SKM-1 (cell line): ENCODE measurements around the gene TTLL1.
"Not testable (repeated sequence)": the region's sequence is repeated elsewhere in the genome, so short reads cannot be mapped to it uniquely, and the experiment has no call there.

Experiments
- DNase-seq: peaks from one replicate; lab custom pipeline; 2025; ENCODE audit not compliant: unreplicated experiment; lab: John Stamatoyannopoulos, UW

The TTLL1 gene

DNA sequence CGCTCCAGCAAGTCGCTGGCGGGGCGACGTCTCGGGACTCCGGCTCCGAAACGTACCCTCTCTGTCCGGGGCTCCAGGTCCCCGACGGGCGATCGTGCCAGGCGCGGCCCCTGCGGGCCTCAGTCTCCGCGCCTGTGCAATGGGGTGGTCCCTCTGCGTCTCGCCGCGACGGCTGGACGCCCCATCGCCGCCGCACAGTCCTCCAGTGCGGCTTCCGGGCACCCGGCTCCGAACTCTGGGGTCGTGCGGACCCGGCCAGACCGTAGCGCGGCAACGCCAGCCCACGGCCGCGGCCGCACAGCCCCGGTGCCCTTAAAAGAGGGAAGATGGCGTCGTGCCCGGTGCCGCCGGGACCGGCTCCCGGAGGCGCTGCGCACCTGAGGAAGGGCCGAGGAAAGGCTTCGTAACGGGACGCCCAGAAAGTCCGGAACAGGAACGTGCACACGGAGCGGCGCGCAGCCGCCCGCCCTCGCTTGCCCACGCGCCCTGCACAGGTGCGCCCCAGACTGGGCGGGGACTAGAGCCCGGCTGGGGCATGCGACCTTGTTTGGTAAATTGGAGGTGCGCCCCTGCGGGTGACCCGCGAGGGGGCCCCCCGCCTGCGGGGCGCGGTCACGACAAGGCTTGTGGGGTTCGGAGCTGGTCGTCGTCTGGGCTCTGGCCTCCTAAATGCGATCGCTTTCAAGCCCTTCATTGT is 21.9 kb upstream of the TTLL1 start:
- no peak for DNase-seq

DNA sequence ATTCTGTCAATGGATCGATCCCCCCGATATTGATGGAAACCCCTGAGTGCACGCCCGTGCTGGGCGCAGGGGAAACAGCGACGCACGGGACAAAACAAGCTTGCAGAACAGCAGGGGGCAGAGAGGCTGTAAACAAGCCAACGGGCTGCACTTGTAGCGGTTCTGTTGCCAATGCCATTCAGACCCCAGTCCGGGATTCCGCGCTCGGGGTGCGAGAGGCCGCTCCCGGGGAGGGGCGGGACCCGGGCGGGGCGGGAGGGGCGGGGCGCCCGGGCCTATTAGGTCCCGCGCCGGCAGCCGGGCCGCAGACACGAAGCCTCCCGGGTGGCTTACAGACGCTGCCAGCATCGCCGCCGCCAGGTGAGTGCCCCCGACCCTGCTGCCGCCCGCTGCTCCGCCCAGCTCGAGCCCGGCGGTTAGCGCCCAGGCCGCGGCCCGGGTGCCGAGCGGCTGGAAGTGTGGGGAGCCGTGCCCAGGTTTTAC is 21.3 kb upstream of the TTLL1 start, which contains the start of gene BIK:
TSS of gene BIK (plus strand) at position 307 of the 483 bp plus-strand sequence. CDS start 13,273 bp downstream, outside the sequence.
- DNase-seq: no peak

DNA sequence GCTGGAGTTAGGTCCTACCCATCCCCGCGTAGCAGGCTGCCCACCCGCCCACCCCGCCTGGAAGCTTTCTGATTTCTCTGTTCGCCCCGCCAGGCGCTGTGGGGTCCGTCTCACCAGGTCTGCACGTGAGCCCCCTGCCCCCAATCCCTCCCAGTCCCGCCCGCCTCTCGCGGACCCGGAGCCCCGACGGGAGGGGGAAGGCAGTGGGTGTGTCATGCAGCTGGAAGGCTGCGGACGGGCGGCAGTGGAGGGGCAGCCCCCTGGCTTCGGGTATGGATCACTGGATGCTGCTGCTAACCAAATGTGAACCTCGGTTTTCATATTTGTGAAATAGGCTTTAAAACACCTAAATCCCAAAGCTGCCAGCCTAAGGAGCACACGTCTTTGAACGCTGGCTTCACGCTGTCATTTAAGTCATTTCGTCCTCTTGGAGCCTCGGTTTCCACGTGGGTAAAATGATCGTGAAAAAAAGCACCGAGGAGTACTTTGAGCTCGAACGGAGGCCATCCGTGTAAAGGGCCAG is 20.8 kb upstream of the TTLL1 start:
- DNase-seq: peak; percentile 77

DNA sequence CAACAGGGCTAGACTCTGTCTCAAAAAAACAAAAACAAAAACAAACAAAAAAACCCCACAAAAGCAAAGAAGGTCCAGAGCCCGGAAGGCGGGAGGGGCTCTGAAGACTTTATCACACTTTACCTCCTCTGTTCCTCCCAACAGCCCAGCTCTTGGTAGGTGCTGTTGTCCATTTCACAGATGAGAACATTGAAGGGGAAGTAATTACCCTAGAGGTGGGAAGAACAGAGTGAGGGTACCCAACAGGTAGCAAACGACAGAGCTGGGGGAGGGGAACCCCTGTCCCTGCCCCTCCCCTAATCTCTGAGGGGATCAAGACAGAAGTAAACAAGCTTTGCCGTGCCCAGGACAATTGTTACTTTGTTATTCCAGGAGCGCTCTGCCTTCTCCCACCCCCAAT is 20.3 kb upstream of the TTLL1 start:
- DNase-seq: no peak

DNA sequence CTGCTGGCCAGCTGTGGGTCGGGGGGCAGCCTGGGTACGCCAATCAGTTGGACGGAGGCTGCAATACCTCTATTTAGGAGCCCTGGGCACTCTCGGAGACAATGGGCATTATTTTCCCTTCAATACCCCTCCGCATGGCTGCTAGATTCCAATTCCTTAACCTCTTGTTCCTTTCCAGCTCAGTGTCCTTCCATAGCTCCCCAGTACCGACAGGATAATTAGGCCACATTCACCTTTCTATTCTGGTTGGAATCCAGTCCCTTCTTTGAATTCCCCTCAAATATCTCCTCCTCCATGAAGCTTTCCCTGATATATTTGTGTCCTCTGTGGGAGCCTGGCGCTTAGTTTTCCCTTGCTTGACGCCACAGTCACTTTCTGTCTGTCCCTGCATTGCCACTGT is 17.1 kb upstream of the TTLL1 start:
- no peak for DNase-seq

DNA sequence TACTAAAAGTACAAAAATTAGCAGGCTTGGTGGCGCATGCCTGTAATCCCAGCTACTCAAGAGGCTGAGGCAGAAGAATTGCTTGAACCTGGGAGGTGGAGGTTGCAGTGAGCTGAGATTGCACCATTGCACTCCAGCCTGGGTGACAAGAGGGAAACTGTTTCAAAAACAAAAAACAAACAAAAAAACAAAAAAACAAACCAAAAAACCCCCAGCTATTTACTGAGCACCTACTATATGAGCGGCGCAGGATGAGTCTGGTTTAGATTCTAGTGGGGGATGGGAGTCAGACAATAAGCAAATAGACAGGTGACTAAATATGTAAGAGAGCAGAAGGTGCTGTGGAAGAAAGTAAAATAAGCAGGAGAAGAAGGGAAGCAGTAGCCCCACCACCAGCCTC is 15.8 kb upstream of the TTLL1 start:
- DNase-seq: not testable (repeated sequence)

DNA sequence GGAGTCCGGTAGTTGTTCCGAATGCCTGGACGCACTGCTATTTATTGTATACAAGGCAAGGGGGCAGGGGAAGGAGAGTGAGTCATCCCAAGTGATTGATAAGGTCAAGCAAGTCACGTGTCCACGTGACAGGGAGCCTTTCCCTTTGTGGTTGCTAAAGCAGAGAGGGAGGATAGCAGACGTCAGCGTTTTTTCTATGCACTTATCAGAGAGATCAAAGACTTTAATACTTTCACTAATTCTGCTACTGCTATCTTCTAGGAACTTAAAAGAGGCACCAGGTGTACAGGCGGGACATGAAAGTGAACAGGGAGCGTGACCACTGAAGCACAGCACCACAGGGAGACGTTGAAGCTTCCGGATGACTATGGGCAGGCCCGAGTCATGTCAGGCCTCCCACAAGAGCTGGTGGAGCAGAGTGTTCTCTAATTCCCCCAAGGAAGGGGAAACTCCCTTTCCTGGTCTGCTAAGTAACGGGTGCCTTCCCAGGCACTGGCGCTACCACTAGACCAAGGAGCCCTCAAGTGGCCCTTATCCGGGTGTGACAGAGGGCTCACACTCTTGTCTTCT is 14.9 kb upstream of the TTLL1 start:
- not testable (repeated sequence) for DNase-seq

DNA sequence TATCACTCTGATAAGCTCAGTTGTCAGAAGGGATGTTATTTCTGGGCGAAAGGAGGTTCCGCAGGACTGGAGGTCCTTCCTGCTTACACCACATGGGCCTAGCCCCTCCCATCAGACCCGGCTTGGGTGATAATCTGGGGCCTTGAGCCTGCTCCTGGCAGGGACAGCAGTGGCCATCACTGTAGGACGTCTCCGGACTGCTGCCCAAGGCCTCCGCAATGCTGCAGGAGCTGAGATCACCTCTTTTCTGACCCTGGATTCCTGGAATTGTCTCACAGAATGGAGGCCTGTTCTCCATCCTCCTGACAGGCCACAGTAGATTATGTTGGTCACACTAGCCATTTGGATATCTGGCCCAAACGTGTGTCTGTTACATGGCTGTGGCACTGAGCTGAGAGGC is 12.1 kb upstream of the TTLL1 start:
- DNase-seq: no peak

DNA sequence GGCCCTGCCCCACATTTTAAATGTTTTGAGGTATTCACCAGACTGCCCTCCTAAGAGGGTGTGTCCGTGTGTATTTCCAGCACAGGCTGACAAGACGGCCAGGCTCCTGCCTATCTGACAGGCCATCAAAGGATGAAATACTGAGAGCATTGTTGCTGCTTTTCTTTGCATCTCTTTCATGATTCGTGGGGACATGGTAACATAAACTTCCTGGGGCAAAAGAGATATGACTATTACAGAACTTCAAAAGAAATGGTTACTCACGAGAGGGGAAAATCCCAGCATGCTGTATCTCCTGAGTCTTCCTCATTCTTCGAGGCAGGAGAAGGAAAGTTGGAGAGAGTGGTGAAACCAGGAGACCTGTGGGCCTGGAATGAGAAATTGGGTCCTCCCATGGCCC is 11.0 kb upstream of the TTLL1 start:
- no peak for DNase-seq

DNA sequence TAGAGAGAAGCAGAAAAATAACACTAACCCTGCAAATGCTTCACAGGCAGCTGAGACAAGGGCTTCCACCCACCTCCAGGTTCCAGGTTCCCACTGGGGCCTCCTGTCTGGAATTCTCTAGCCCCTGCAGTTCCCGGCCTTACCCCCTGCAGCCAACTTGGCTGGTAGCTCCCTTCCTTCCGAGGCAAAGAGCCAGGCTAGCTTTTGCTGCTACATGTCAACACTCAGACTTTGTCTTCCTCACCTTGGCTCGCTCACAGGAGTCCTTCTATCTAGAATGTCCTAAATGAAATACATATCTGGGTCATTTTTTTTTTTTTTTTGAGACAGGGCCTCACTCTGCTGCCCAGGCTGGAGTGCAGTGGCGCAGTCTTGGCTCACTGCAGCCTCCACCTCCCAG is 9.9 kb upstream of the TTLL1 start:
- no peak for DNase-seq

DNA sequence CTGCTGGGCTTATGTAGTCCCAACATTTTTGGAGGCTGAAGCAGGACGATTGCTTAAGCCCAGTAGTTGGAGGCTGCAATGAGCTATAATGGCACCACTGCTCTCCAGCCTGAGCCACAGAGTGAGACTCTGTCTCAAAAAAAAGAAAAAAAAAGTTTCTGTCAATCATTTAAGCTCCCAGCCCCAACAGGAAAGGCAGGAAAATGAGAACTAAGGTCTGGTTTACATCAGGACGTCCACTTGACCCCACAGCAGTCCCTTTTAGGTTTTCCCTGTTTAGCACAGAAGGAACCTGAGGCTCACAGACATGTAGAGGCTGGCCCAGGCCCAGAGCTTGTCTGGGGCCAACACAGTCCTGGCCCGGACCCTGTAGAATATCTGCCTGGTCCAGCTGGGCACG is 9.2 kb upstream of the TTLL1 start:
- no peak for DNase-seq

DNA sequence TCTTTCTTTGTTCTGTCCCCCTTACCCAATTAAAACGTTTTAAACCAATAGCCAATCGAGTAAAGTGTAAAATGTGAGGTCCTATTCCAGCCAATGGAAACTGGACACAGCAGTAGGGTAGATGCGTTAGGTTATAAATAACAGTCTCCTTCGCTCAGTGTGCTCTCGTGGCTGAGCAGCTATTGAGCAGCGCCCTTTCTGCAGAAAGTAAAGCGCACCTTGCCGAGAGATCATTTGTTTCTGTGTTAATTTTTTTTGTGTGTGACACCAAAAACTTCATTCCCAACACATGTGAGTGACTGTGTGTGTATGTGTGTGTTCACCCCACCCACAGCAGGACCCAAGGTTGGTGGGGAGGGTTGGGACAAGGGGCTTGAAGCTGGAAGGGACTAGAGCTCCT is 7.2 kb upstream of the TTLL1 start:
- DNase-seq: no peak

DNA sequence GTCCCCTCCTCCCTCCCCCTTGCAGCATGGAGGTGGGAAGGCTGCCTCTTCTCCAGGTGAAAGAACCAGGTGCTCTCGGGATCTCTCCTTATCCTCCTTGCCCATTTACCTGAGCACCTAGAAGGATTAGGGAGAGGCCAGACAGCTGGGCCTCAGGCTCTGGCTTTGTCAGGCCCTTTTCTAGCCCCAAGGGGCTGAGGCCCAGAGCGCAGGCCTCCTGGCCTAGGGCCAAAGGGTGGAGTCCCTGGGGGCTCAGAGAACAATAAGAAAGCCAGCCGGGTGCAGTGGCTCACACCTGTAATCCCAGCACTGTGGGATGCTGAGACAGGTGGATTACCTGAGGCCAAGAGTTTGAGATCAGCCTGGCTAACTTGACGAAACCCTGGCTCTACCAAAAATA is 5.4 kb upstream of the TTLL1 start:
- DNase-seq: no peak

DNA sequence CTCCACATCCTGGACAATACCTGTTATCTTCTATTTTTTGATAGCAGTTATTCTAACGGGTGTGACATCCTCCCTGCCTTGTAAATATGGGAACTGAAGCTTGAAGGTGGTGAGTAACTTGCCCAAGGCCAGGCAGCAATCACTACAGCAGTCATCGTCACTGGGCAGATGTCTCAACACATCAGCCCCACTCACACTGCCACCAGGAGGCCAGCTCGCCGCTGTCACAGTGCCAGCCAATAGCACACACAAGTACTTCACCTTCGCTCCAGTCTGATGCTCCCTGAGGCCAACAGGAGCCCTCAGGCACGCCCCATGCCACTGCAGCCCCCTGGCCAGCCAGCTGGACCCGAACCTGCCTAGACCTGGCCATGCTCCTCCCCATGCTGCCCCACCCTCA is 4.9 kb upstream of the TTLL1 start:
- DNase-seq: peak; percentile 80

DNA sequence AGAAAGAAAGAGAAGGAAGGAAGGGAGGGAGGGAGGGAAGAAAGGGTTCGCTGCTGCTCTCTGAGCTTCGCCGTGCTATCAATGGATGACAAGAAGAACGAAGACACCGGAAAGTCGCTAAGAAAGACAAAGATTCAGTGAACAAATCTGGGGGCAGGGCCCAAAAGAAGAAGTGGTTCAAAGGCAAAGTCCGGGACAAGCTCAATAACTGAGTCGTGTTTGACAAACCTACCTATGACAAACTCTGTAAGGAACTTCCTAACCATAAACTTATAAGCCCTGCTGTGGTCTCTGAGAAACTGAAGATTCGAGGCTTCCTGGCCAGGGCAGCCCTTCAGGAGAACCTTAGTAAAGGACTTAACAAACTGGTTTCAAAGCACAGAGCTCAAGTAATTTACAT is 2.9 kb upstream of the TTLL1 start:
- no peak for DNase-seq

DNA sequence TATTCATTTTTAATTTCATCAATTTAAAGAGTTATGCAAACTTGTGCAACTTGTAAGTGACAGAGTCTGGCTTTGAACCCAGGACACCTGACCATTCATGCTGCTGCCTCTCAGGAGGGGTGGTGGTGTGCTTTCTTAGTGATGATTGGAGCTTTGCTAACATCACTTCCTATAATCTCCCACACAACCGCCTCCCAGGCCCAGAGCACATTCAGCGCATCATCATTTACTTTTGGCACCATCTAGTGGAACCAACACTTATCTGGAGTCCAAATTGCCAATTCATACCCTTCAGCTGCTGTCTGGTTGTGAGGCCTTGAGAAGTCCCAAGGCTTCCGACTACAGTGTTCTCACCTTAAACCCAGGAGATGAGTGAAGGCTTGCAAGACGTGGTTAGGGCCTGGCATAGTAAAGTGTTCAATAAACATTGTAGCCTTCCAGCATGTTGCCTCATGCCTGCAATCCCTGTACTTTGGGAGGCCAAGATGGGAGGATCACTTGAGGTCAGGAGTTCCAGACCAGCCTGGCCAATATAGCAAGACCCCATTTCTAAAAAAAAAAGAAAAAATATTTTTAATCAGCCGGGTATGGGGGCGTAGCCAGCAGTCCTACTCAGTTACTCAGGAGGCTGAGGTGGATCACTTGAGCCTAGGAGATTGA is 1.1 kb upstream of the TTLL1 start:
- DNase-seq: peak; percentile 68

DNA sequence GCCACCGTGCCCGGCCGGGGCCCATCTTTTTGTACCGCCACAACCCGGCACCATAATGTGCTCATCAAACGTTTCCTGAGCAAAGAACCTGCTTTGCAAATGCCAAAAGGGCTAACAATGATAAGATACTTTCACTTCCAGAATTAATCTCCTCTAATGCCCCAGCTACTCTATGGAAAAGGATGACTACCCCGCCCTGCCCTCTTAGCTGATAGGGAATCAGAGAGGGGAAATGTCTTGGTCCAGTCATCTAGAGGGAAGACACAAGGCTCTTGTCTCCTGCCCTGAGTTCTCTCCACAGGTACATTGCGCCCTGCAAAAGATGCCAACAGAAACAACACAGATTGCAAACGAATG is 586 bp downstream of the TTLL1 start:
- DNase-seq: no peak

DNA sequence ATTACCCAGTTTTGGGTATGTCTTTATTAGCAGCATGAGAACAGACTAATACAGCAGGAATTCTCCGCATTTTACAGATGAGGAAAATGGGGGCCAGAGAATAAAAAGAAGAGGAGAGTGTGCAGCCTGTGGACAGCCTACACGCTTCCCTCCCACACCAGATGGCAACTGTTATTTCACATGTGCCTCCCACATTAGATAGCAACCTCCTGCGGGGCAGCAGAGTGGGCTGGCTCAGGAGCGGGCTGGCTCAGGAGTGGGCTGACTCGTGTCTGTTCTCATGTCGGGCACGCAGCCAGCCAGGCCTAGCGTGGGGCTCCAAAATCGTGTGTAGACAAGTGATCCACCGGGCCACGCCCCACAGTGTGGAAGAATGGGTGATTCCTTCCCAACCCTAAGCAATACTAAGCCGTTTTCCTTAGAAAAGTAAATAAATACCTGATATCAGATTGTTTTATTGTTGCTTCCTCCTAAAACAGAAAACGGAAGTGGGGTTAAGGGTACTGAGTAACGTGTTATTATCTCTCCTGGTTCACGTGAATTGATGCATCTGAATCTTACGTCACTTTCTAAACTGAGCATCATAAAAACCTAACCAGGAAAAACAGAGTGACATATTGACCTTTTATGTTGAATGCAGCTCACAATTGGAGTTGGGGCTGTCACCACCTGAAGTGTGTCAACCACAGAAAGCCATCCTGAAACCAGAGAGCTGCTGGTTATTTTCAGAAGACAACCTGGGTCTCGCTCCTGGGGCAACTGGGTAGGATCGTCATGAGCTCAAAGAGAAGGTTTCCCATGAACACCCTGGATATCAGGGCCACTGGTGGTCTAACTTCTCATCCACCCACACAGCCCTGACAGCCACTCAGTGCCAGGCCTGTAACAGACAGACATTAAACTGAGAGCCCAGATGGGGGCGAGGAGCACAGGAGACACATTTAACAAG is 3.3 kb downstream of the TTLL1 start:
- no peak for DNase-seq

DNA sequence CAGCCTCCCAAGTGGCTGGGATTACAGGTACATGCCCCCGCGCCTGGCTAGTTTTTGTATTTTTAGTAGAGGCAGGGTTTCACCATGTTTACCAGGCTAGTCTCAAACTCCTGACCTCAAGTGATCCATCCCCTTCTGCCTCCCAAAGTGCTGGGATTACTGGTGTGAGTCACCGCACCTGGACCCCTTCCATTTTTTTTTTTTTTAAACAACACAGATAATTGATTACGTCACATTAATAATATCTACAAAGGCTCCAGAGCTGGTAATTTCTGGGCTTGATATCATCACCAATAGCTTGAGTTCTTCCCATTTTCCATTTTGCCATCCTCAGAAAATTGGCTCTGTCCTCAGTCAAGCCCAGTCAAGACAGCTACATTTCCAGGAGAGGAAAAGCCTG is 7.2 kb downstream of the TTLL1 start:
- DNase-seq: no peak

DNA sequence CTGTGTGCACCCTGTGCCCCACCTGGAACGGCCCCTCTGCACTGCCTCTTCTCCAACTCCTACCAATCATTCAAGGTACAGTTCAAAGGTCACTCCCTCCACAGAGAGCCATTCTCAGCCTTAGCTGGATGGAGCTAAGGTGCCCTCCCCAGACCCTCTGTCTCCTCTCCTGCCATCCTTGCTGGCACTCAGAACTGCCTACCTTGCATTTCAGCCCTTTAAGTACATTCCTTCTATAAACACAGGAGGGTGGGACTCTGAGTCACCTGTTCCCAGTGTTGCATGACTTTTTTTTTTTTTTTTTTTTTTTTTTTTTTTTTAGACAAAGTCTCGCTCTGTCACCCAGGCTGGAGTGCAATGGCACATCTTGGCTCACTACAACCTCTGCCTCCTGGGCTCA is 8.6 kb downstream of the TTLL1 start:
- no peak for DNase-seq

DNA sequence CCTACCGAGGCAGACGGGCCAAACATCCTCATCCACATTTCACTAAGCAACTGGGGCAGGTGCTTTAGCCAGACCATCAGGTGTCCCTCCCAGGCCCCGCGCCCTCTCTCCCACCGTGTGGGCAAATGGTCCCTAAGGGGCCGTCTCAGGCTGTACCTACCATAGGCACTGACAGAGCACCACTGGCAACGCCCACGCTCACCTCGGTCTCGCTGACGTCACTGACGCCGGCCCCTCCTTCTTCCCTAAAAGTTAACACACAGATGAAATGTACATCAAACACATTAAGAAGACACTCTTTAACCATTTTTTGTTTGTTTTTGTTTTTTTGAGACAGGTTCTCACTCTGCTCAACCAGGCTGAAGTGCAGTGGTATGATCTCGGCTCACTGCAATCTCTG is 9.4 kb downstream of the TTLL1 start:
- no peak for DNase-seq
